ENCODE results near the gene GLIPR1L1.

- TF ChIP-seq CTCF (IDR thresholded peaks at IDR 0.05 in 2 of 3, conservative IDR thresholded peaks at IDR 0.05 in 1 of 3; ENCODE audit: borderline replicate concordance in 1 of 3, insufficient read depth in 1 of 3, low read depth in 2 of 3, low read length in 2 of 3) (no peak), RAD21 (IDR thresholded peaks at IDR 0.05; ENCODE audit: low read depth) (no peak), EZH2phosphoT487 (IDR thresholded peaks at IDR 0.05; ENCODE audit: borderline replicate concordance) (no peak), POLR2AphosphoS5 (IDR thresholded peaks at IDR 0.05; ENCODE audit: low read depth, low read length) (no peak)
- TF ChIP-seq, protein P1, sequence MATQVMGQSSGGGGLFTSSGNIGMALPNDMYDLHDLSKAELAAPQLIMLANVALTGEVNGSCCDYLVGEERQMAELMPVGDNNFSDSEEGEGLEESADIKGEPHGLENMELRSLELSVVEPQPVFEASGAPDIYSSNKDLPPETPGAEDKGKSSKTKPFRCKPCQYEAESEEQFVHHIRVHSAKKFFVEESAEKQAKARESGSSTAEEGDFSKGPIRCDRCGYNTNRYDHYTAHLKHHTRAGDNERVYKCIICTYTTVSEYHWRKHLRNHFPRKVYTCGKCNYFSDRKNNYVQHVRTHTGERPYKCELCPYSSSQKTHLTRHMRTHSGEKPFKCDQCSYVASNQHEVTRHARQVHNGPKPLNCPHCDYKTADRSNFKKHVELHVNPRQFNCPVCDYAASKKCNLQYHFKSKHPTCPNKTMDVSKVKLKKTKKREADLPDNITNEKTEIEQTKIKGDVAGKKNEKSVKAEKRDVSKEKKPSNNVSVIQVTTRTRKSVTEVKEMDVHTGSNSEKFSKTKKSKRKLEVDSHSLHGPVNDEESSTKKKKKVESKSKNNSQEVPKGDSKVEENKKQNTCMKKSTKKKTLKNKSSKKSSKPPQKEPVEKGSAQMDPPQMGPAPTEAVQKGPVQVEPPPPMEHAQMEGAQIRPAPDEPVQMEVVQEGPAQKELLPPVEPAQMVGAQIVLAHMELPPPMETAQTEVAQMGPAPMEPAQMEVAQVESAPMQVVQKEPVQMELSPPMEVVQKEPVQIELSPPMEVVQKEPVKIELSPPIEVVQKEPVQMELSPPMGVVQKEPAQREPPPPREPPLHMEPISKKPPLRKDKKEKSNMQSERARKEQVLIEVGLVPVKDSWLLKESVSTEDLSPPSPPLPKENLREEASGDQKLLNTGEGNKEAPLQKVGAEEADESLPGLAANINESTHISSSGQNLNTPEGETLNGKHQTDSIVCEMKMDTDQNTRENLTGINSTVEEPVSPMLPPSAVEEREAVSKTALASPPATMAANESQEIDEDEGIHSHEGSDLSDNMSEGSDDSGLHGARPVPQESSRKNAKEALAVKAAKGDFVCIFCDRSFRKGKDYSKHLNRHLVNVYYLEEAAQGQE (IDR thresholded peaks at IDR 0.05; ENCODE audit: low read depth): no peak
Measured at GRCh38 chr12:75378354-75378753, 43.9 kb downstream of the GLIPR1L1 start.

All from HCT116 (cell line).